Immature natural killer cell (primary cell): ENCODE data around the gene CEBPG. TPM values are rescaled to one million over a fixed set of nuclear protein-coding genes. Genes with fewer than 3 reads are reported as not detected.

Source experiments
- DNase-seq, 3 donors: peaks; one replicate each; pipeline ENCODE4 v3.0.0; 2022; ENCODE audit warnings: mixed read lengths in 1 of 3
- H3K27ac Mint-ChIP-seq, 6 donors: one replicate each; pipeline ENCODE4 v1.8.0; 2020; ENCODE audit warnings: mixed read lengths in 6 of 6, mild to moderate bottlenecking in 5 of 6, inconsistent platforms in 4 of 6, moderate library complexity in 3 of 6
- H3K27me3 Mint-ChIP-seq, 3 donors: one replicate each; pipeline ENCODE4 v1.8.0; 2020 to 2021; ENCODE audit warnings: low read depth in 3 of 3, mild to moderate bottlenecking in 3 of 3, mixed read lengths in 3 of 3, moderate library complexity in 3 of 3, inconsistent platforms in 1 of 3
- H3K36me3 Mint-ChIP-seq, 3 donors: one replicate each; pipeline ENCODE4 v1.8.0; 2020; ENCODE audit warnings: mixed read lengths in 3 of 3, inconsistent platforms in 2 of 3, mild to moderate bottlenecking in 2 of 3
- H3K4me1 Mint-ChIP-seq, 2 donors: one replicate each; pipeline ENCODE4 v1.8.0; 2020; ENCODE audit warnings: inconsistent platforms in 2 of 2, mild to moderate bottlenecking in 2 of 2, mixed read lengths in 2 of 2, moderate library complexity in 1 of 2
- H3K4me3 Mint-ChIP-seq, 5 donors: one replicate each; pipeline ENCODE4 v1.8.0; 2020; ENCODE audit warnings: mild to moderate bottlenecking in 5 of 5, mixed read lengths in 5 of 5, inconsistent platforms in 3 of 5, moderate library complexity in 3 of 5
- H3K9me3 Mint-ChIP-seq, 6 donors: one replicate each; pipeline ENCODE4 v1.8.0; 2020; ENCODE audit warnings: mild to moderate bottlenecking in 6 of 6, mixed read lengths in 6 of 6, inconsistent platforms in 4 of 6, moderate library complexity in 3 of 6
- polyA plus RNA-seq, 3 donors: library from polyadenylated mRNA; unstranded; fragments of 300-500 nt; fragmentation: Illumina TruSeq; gene quantifications; one replicate each; pipeline ENCODE4 v1.2.3, GENCODE V29; 2021

The CEBPG gene
- polyA plus RNA-seq, 3 donors from 2014 or later: 7.4 to 14.8 (median 12.3) TPM

DNA sequence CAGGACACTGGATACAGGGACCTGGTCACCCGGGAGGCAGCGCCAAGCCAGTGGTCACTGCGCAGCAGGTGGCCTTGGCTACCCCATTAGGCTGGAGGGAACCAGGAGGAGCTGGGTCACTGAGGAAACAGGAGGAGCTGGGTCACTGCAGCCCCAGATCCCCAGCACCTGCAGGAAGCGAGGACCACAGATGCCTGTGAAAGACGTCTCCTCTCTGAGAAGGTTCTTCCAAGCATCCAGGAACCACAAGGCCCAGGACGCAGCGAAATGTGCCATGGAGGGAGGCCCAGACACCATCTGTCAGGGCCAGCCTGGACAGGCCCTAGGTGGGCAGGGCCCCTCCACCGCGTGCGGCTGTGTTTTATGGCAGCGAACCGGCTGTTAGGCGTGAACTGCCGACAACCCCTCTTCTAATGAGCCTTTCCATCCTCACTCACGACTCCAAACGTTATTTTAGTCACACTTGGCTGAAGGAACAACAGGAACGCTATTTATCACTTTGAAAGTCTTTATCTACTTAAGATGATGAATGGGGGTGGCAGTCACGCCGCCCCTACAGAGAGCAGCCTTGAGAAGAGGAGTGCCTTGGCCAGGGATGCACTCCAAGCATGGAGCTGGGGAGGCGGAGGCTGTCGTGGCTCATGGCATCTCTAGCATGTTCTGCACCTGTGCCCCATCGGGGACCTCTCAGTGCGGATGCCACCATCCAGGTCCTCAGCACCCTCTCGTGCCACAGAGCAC is 53.3 kb downstream of the CEBPG start:
- Mint-ChIP-seq H3K27me3 (peaks cover 0 to 2% (median 0%) of the 10 kb centered on the region in 3 donors), H3K27ac (no peak overlapping the region), H3K4me1 (peaks cover 8 to 11% of the 10 kb centered on the region in 2 donors), H3K4me3 (no peak overlapping the region), H3K9me3 (no peaks in the 10 kb centered on the region), H3K36me3 (no peaks in the 10 kb centered on the region)
- no peak for DNase-seq

DNA sequence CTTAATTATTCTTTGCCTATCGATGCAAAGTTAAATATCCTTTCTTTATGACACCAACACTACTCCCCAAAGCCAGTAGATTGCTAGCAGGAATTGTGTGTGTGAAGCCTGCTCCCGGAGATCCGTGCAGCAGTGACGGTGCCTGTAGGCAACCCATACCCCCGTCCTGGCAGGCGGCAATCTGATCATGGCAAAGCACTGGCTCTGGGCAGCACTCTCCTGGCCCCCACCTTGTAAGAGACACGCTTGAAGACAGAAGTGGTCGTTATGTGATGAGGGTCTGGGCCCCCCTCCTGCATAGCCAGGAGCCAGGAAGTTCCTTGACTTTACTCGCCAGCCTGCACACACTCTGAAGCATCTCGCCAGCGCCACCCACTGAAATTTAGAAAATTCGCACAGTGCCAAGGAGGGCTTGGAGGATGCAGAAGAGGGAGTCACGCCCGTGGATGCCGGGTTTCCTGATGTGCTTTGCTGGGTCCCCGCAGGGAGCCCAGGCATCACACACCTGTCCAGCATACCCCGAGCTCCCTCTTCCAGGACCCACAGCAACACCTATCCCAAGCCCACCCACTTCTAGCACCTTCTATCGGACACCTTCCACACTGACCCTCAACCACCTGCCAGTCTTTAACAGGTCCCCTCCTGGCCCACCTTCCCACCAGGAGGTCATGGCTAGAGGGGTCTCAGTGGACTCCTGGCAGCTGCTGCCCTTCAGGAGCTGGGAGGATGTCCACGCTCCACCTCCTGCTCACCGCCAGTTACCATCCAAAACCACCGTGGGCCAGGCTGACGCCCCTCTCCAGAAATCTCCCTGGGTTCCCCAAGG is 54.5 kb downstream of the CEBPG start:
- H3K4me1 Mint-ChIP-seq: peaks cover 8 to 11% of the 10 kb centered on the region in 2 donors
- no peaks in the 10 kb centered on the region for H3K9me3 Mint-ChIP-seq
- H3K4me3 Mint-ChIP-seq: no peak overlapping the region
- no peaks in the 10 kb centered on the region for H3K36me3 Mint-ChIP-seq
- peaks cover 0 to 2% (median 0%) of the 10 kb centered on the region in 3 donors for H3K27me3 Mint-ChIP-seq
- no peak overlapping the region for H3K27ac Mint-ChIP-seq
- DNase-seq: no peak

GRCh38 chr19:33428627-33429125 is 55.2 kb downstream of the CEBPG start:
- Mint-ChIP-seq H3K27ac (no peak overlapping the region), H3K4me3 (no peak overlapping the region), H3K4me1 (peaks cover 8 to 11% of the 10 kb centered on the region in 2 donors), H3K27me3 (peaks cover 0 to 2% (median 0%) of the 10 kb centered on the region in 3 donors), H3K9me3 (no peaks in the 10 kb centered on the region), H3K36me3 (no peaks in the 10 kb centered on the region)
- DNase-seq: no peak

DNA sequence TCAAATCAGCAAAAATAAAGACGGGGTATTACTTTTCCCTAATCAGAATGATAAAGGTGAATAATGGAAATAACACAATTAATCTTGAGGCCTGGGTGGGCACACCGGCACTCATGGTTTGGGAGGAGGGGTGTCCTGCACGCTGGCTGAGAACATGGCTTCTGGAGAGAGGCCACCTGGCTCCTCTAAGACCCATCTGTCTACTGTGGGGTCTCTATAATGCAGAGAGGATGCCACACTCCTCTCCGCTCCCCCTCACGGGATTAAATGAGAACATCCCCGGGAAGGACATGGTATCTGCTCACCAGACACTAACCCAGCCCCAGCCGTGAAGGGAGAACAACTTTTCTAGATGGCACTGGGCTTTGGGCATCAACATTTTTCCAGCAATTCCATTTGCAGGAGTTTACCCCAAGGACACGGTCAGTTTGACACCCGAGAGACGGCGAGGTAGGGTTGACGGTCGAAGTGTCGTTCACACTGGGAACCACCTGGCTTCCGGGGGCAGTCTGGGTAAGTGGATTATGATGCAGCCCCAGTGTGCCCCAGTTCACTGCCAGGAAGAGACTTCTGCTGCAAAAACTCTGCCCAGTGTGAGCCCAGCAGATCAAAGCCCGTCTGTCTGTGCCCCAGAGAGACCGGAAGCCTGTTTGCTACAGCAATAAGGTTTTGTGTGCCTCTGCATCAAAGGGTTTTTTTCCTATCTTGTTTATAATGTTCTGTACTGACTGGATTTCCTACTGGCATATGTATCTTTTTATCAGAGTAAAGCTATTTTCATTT is 56.6 kb downstream of the CEBPG start:
- Mint-ChIP-seq H3K9me3 (no peaks in the 10 kb centered on the region), H3K4me3 (peak overlapping the region; percentile 42 to 77 (median 61)), H3K27ac (peak overlapping the region; percentile 23 to 78 (median 44)), H3K36me3 (no peaks in the 10 kb centered on the region), H3K27me3 (peaks cover 0 to 2% (median 0%) of the 10 kb centered on the region in 3 donors), H3K4me1 (peaks cover 8 to 11% of the 10 kb centered on the region in 2 donors)
- DNase-seq: peak; percentile 9 to 41 (median 13)

DNA sequence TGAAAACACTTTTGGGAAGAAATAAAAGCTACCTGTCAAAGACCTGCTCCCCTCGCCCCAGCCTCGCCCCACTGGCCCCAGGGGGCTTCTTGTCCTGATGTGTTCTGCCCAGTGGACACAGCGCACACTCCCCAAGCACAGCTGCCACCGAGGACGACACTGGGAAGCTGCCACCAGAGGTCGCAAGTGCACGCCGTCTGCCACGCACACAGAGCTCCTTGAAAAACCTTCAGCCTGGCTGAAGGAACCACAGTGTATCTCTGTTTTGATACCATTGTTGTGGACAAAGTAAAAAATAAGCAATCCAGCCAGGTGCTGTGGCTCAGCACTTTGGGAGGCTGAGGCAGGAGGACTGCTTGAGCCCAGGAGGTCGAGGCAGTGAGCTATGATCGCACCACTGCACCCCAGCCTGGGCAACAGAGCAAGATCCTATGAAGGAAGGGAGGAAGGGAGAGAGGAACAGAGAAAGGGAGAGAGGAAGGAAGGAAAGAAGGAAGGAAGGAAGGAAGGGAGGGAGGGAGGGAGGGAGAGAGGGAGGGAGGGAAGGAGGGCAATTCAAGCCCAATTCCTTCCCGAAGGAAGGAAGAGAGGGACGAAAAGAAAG is 57.3 kb downstream of the CEBPG start:
- Mint-ChIP-seq H3K27ac (peak overlapping the region; percentile 11 to 78 (median 53)), H3K27me3 (peaks cover 0 to 2% (median 0%) of the 10 kb centered on the region in 3 donors), H3K36me3 (no peaks in the 10 kb centered on the region), H3K4me3 (peak overlapping the region; percentile 42 to 77 (median 61)), H3K9me3 (no peaks in the 10 kb centered on the region), H3K4me1 (peaks cover 8 to 11% of the 10 kb centered on the region in 2 donors)
- DNase-seq: peak; percentile 21 to 47 (median 36)

DNA sequence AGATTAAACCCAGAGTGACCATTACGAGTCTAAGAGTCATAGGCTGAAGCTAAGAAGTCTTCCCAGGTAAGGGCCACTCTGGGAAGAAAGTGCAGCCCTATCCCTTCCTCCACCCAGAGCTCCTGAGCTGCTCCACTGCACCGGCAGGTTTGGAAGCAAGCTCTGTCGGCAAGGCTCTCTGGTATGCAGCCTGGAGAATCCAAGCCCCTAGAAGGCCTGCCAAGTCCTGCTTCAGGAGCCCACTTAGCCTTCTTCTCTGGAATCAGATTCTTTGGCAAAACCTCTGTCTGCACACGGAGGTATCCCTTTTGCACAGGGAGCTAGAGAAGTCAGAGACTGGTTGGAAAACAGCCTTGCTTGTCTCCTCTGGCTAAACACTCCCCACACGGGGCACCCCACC is 58.5 kb downstream of the CEBPG start:
- peaks cover 8 to 11% of the 10 kb centered on the region in 2 donors for H3K4me1 Mint-ChIP-seq
- H3K27ac Mint-ChIP-seq: no peak overlapping the region
- H3K27me3 Mint-ChIP-seq: peaks cover 0 to 2% (median 1%) of the 10 kb centered on the region in 3 donors
- DNase-seq: no peak
- H3K36me3 Mint-ChIP-seq: no peaks in the 10 kb centered on the region
- H3K9me3 Mint-ChIP-seq: no peaks in the 10 kb centered on the region
- H3K4me3 Mint-ChIP-seq: no peak overlapping the region

Other genes with a start within 250 kb of the CEBPG start
- under 1 TPM in 2 of 3 donors, not detected in 1; 0.26 to 0.45 TPM for gene WDR88, start 241.6 kb upstream of the CEBPG start, polyA plus RNA-seq
- not detected for gene LRP3, start 179.4 kb upstream of the CEBPG start, polyA plus RNA-seq
- gene SLC7A10, start 147.9 kb upstream of the CEBPG start, polyA plus RNA-seq: not detected
- gene CEBPA, start 71.2 kb upstream of the CEBPG start, polyA plus RNA-seq: 1 to 10 TPM; 2.7 to 5.3 (median 3.9) TPM
- gene PEPD, start 148.1 kb downstream of the CEBPG start, polyA plus RNA-seq: 100 to 1,000 TPM; 135 to 181 (median 142) TPM
- not detected for gene CHST8, start 248.2 kb downstream of the CEBPG start, polyA plus RNA-seq